Measurements from ENCODE around the gene ACP6. TPM values are rescaled to one million over a fixed set of nuclear protein-coding genes. Genes with fewer than 3 reads are reported as not detected.
A peak's percentile ranks its signal among the peaks of the same experiment; 100 is the strongest.

Gene ACP6
- total and polyA plus RNA-seq, 2 of the 13 experiments (the other 11 are each of a cell fraction or from before 2014, with no cell fraction given), result 18.1 to 33.7 TPM

GRCh38 chr1:147612366-147612765, 58.0 kb downstream of the ACP6 start (continued):
- TF ChIP-seq TCF7 (IDR thresholded peaks at IDR 0.05; ENCODE audit: low read depth), result peak; percentile 62
- TF ChIP-seq THAP9 (CRISPR knock-in tag; IDR thresholded peaks at IDR 0.05; ENCODE audit: borderline replicate concordance), result no peak
- TF ChIP-seq HOXA5 (CRISPR knock-in tag; IDR thresholded peaks at IDR 0.05), result no peak
- no peak for TF ChIP-seq ZNF570 (CRISPR knock-in tag; IDR thresholded peaks at IDR 0.05; ENCODE audit: borderline replicate concordance)
- TF ChIP-seq ZNF580 (CRISPR knock-in tag; IDR thresholded peaks at IDR 0.05; ENCODE audit: borderline replicate concordance, low read depth), result 0 out of 2 replicates have a peak, but pooled peaks have one; percentile 19
- no peak for TF ChIP-seq ZNF30 (CRISPR knock-in tag; IDR thresholded peaks at IDR 0.05)
- TF ChIP-seq, protein P1, sequence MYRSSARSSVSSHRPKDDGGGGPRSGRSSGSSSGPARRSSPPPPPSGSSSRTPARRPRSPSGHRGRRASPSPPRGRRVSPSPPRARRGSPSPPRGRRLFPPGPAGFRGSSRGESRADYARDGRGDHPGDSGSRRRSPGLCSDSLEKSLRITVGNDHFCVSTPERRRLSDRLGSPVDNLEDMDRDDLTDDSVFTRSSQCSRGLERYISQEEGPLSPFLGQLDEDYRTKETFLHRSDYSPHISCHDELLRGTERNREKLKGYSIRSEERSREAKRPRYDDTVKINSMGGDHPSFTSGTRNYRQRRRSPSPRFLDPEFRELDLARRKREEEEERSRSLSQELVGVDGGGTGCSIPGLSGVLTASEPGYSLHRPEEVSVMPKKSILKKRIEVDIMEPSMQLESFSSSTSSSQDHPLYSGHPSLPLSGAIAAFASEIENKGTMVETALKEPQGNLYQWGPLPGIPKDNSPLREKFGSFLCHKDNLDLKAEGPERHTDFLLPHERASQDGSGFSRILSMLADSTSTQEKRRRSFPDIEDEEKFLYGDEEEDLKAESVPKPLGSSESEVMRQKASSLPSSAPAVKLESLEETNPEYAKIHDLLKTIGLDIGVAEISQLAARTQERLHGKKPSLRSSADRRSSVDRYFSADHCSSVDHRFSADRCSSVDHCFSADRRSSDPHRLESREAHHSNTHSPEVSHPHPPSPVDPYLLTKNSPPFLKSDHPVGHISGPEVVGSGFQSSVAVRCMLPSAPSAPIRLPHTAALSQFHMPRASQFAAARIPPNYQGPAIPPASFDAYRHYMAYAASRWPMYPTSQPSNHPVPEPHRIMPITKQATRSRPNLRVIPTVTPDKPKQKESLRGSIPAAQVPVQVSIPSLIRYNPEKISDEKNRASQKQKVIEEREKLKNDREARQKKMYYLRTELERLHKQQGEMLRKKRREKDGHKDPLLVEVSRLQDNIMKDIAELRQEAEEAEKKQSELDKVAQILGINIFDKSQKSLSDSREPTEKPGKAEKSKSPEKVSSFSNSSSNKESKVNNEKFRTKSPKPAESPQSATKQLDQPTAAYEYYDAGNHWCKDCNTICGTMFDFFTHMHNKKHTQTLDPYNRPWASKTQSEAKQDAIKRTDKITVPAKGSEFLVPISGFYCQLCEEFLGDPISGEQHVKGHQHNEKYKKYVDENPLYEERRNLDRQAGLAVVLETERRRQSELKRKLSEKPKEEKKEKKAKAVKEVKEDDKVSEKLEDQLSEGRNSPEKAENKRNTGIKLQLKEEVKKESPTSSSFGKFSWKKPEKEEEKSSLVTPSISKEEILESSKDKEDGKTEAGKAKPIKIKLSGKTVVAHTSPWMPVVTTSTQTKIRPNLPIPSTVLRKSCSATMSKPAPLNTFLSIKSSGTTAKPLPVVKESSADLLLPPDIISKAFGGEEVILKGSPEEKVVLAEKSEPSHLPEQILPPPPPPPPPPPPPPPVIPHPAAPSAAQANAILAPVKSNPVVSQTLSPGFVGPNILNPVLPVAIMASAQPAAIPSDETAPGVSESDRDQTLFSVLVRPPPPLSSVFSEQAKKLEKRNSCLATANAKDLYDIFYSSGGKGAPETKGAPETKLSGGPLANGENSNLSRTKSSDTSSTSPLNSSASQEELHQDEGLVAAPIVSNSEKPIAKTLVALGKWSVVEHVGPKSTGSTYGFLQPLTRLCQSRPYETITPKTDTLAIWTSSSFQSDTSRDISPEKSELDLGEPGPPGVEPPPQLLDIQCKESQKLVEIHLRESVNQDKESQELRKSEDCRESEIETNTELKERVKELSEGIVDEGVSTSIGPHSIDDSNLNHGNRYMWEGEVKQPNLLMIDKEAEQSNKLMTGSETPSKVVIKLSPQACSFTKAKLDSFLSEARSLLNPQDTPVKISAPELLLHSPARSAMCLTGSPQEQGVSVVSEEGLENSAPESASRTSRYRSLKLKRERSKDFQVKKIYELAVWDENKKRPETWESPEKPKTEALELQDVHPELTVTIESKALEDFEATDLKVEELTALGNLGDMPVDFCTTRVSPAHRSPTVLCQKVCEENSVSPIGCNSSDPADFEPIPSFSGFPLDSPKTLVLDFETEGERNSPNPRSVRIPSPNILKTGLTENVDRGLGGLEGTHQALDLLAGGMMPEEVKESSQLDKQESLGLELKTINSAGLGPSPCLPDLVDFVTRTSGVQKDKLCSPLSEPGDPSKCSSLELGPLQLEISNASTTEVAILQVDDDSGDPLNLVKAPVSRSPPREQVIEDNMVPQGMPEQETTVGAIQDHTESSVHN (CRISPR knock-in tag; IDR thresholded peaks at IDR 0.05), result no peak
- TF ChIP-seq ZNF75D (CRISPR knock-in tag; IDR thresholded peaks at IDR 0.05; ENCODE audit: borderline replicate concordance), result no peak
- TF ChIP-seq NBN (conservative IDR thresholded peaks at IDR 0.05), result no peak
- TF ChIP-seq GMEB1 (CRISPR knock-in tag; IDR thresholded peaks at IDR 0.05; ENCODE audit: borderline replicate concordance), result no peak
- peak; percentile 61; the same call in 1 of the 2 replicates for TF ChIP-seq TBX2 (CRISPR knock-in tag; IDR thresholded peaks at IDR 0.05; ENCODE audit: borderline replicate concordance)
- no peak for TF ChIP-seq SETDB1 (CRISPR knock-in tag; IDR thresholded peaks at IDR 0.05; ENCODE audit: borderline replicate concordance)
- 0 out of 2 replicates have a peak, but pooled peaks have one; percentile 33 for TF ChIP-seq ZNF12 (CRISPR knock-in tag; IDR thresholded peaks at IDR 0.05)
- TF ChIP-seq THYN1 (CRISPR knock-in tag; IDR thresholded peaks at IDR 0.05; ENCODE audit: borderline replicate concordance, low read depth), result no peak
- TF ChIP-seq RARA (CRISPR knock-in tag; IDR thresholded peaks at IDR 0.05), result peak; percentile 77
- peak; percentile 97 for TF ChIP-seq IKZF5 (CRISPR knock-in tag; IDR thresholded peaks at IDR 0.05)
